ENCODE results near the gene PRRG3. TPM values are rescaled to one million over a fixed set of nuclear protein-coding genes. Genes with fewer than 3 reads are reported as not detected.
"Not testable (repeated sequence)": the region's sequence is repeated elsewhere in the genome, so short reads cannot be mapped to it uniquely, and the experiment has no call there.

PRRG3 gene
- total and polyA plus RNA-seq, 2 donors (not counting 1 experiment from before 2014, with no cell fraction given) = not detected

- H3K36me3 ChIP-seq (replicated peaks in 1 of 2; ENCODE audit: control extremely low read depth in 1 of 2, control insufficient read depth in 1 of 2, extremely low read depth in 1 of 2, insufficient read depth in 2 of 2, low read length in 1 of 2) = no peaks in the 10 kb centered on the region
- intact Hi-C loops (cut with micrococcal nuclease) = no loop called here
- no CpG with 5 or more reads among the region's 12 CpGs for WGBS (ENCODE audit: insufficient coverage)
- H3K9ac ChIP-seq (ENCODE audit: low read length) = no peak overlapping the region
- Mint-ChIP-seq H3K4me3 (no peak overlapping the region), H3K4me1 (no peaks in the 10 kb centered on the region), H3K9me3 (ENCODE audit: insufficient read depth) (no peaks in the 10 kb centered on the region), H3K27me3 (peaks cover 16% of the 10 kb centered on the region), H3K27ac (no peak overlapping the region)
- H2AFZ ChIP-seq (ENCODE audit: insufficient read depth, low read depth, low read length, poor library complexity, severe bottlenecking) = no peak overlapping the region
- no peaks in the 10 kb centered on the region for H3K9me3 ChIP-seq (ENCODE audit: control extremely low read depth in 1 of 3, control insufficient read depth in 2 of 3, insufficient read depth in 1 of 3, low read length in 2 of 3)
- DNase-seq (no peak), ATAC-seq (ENCODE audit: low read depth) (no peak)
- H3K27ac ChIP-seq (ENCODE audit: low read length in 2 of 2) = no peak overlapping the region
- no peaks in the 10 kb centered on the region for H4K20me1 ChIP-seq (ENCODE audit: control insufficient read depth, insufficient read depth, low read length, poor library complexity, severe bottlenecking)
- H3K27me3 ChIP-seq (replicated peaks in 1 of 4; ENCODE audit: control extremely low read depth in 1 of 4, control insufficient read depth in 3 of 4, insufficient read depth in 4 of 4, low read length in 3 of 4) = no peaks in the 10 kb centered on the region
- H3K79me2 ChIP-seq (ENCODE audit: control insufficient read depth, insufficient read depth, low read length) = no peaks in the 10 kb centered on the region
- no peak for TF ChIP-seq CTCF (IDR thresholded peaks at IDR 0.05)
- no peak for TF ChIP-seq EZH2 (IDR thresholded peaks at IDR 0.05; ENCODE audit: borderline replicate concordance, insufficient read depth, low read depth, low read length, poor library complexity, severe bottlenecking)
- no peak overlapping the region for H3K4me2 ChIP-seq (replicated peaks; ENCODE audit: low read depth, low read length, poor library complexity, severe bottlenecking)
- no peak overlapping the region for H3K4me3 ChIP-seq (ENCODE audit: control extremely low read depth in 1 of 5, extremely low read depth in 1 of 5, insufficient read depth in 1 of 5, low read depth in 2 of 5, low read length in 4 of 5)
- no peaks in the 10 kb centered on the region for H3K4me1 ChIP-seq (ENCODE audit: control insufficient read depth in 2 of 2, insufficient read depth in 2 of 2, low read length in 2 of 2)
- ChIA-PET POLR2A (no interaction called here), CTCF (no interaction called here)
These were observed 1.1 kb upstream of the PRRG3 start for GRCh38 chrX:151694121-151694520.

GRCh38 chrX:151695583-151696340 lies 504 bp downstream of the PRRG3 start:
- no peaks in the 10 kb centered on the region for H3K36me3 ChIP-seq (replicated peaks in 1 of 2; ENCODE audit: control extremely low read depth in 1 of 2, control insufficient read depth in 1 of 2, extremely low read depth in 1 of 2, insufficient read depth in 2 of 2, low read length in 1 of 2)
- no peak overlapping the region for H3K4me2 ChIP-seq (replicated peaks; ENCODE audit: low read depth, low read length, poor library complexity, severe bottlenecking)
- DNase-seq (no peak), ATAC-seq (ENCODE audit: low read depth) (no peak)
- H3K4me1 Mint-ChIP-seq = no peaks in the 10 kb centered on the region
- no peaks in the 10 kb centered on the region for H3K4me1 ChIP-seq (ENCODE audit: control insufficient read depth in 2 of 2, insufficient read depth in 2 of 2, low read length in 2 of 2)
- no peak overlapping the region for H3K9ac ChIP-seq (ENCODE audit: low read length)
- H3K4me3 ChIP-seq (ENCODE audit: control extremely low read depth in 1 of 5, extremely low read depth in 1 of 5, insufficient read depth in 1 of 5, low read depth in 2 of 5, low read length in 4 of 5) = no peak overlapping the region
- H3K27me3 Mint-ChIP-seq = peaks cover 16% of the 10 kb centered on the region
- 23% methylated on average over 12 of the region's 19 CpGs for WGBS (ENCODE audit: insufficient coverage)
- TF ChIP-seq EZH2 (IDR thresholded peaks at IDR 0.05; ENCODE audit: borderline replicate concordance, insufficient read depth, low read depth, low read length, poor library complexity, severe bottlenecking) = no peak
- TF ChIP-seq CTCF (IDR thresholded peaks at IDR 0.05) = no peak
- no peak overlapping the region for H3K27ac Mint-ChIP-seq
- CTCF ChIA-PET = no interaction called here
- H3K9me3 ChIP-seq (ENCODE audit: control extremely low read depth in 1 of 3, control insufficient read depth in 2 of 3, insufficient read depth in 1 of 3, low read length in 2 of 3) = no peaks in the 10 kb centered on the region
- intact Hi-C loops (cut with micrococcal nuclease) = no loop called here
- no peak overlapping the region for H3K4me3 Mint-ChIP-seq
- POLR2A ChIA-PET = no interaction called here
- H4K20me1 ChIP-seq (ENCODE audit: control insufficient read depth, insufficient read depth, low read length, poor library complexity, severe bottlenecking) = no peaks in the 10 kb centered on the region
- H3K27me3 ChIP-seq (replicated peaks in 1 of 4; ENCODE audit: control extremely low read depth in 1 of 4, control insufficient read depth in 3 of 4, insufficient read depth in 4 of 4, low read length in 3 of 4) = no peaks in the 10 kb centered on the region
- H3K27ac ChIP-seq (ENCODE audit: low read length in 2 of 2) = no peak overlapping the region
- H3K79me2 ChIP-seq (ENCODE audit: control insufficient read depth, insufficient read depth, low read length) = no peaks in the 10 kb centered on the region
- no peak overlapping the region for H2AFZ ChIP-seq (ENCODE audit: insufficient read depth, low read depth, low read length, poor library complexity, severe bottlenecking)
- H3K9me3 Mint-ChIP-seq (ENCODE audit: insufficient read depth) = no peaks in the 10 kb centered on the region

- H3K9me3 ChIP-seq (ENCODE audit: control extremely low read depth in 1 of 3, control insufficient read depth in 2 of 3, insufficient read depth in 1 of 3, low read length in 2 of 3); H3K4me3 ChIP-seq (ENCODE audit: control extremely low read depth in 1 of 5, extremely low read depth in 1 of 5, insufficient read depth in 1 of 5, low read depth in 2 of 5, low read length in 4 of 5); H3K9me3 Mint-ChIP-seq (ENCODE audit: insufficient read depth); H2AFZ ChIP-seq (ENCODE audit: insufficient read depth, low read depth, low read length, poor library complexity, severe bottlenecking); POLR2A ChIA-PET; H3K4me1 ChIP-seq (ENCODE audit: control insufficient read depth in 2 of 2, insufficient read depth in 2 of 2, low read length in 2 of 2); H3K27ac ChIP-seq (ENCODE audit: low read length in 2 of 2); H3K27me3 ChIP-seq (replicated peaks in 1 of 4; ENCODE audit: control extremely low read depth in 1 of 4, control insufficient read depth in 3 of 4, insufficient read depth in 4 of 4, low read length in 3 of 4); CTCF ChIA-PET; H3K36me3 ChIP-seq (replicated peaks in 1 of 2; ENCODE audit: control extremely low read depth in 1 of 2, control insufficient read depth in 1 of 2, extremely low read depth in 1 of 2, insufficient read depth in 2 of 2, low read length in 1 of 2); H3K79me2 ChIP-seq (ENCODE audit: control insufficient read depth, insufficient read depth, low read length); H3K4me3 Mint-ChIP-seq; H4K20me1 ChIP-seq (ENCODE audit: control insufficient read depth, insufficient read depth, low read length, poor library complexity, severe bottlenecking); intact Hi-C loops (cut with micrococcal nuclease); H3K27ac Mint-ChIP-seq; H3K4me1 Mint-ChIP-seq; H3K4me2 ChIP-seq (replicated peaks; ENCODE audit: low read depth, low read length, poor library complexity, severe bottlenecking); DNase-seq; ATAC-seq (ENCODE audit: low read depth); H3K9ac ChIP-seq (ENCODE audit: low read length): not testable (repeated sequence)
- 86% methylated on average over 1 of the region's 8 CpGs for WGBS (ENCODE audit: insufficient coverage)
- peaks cover 16% of the 10 kb centered on the region for H3K27me3 Mint-ChIP-seq
These were observed 1.8 kb downstream of the PRRG3 start for GRCh38 chrX:151697082-151697481.

Measured in B cell (primary cell).